Astrocyte of the spinal cord (primary cell): ENCODE measurements around the gene CRTAP.

Source experiments
- DNase-seq: peaks from one replicate; pipeline ENCODE4 v3.0.0; 2011; ENCODE audit warnings: low read depth, low spot score
- H3K4me3 ChIP-seq: 2 replicates; pipeline ENCODE4 v1.5.1; 2011; ENCODE audit warnings: low read depth, mild to moderate bottlenecking, low read length, moderate library complexity
- in situ Hi-C: cut with HindIII; loops from 2 replicates; pipeline ENCODE4 v1.10.0; 2017; ENCODE audit warnings: low sequenced_read_pairs
- TF ChIP-seq, protein P1 (sequence below): IDR thresholded peaks from 2 replicates; pipeline ENCODE4 v1.5.1; 2012; ENCODE audit warnings: low read depth, mild to moderate bottlenecking, low read length, inconsistent platforms

CRTAP gene

DNA sequence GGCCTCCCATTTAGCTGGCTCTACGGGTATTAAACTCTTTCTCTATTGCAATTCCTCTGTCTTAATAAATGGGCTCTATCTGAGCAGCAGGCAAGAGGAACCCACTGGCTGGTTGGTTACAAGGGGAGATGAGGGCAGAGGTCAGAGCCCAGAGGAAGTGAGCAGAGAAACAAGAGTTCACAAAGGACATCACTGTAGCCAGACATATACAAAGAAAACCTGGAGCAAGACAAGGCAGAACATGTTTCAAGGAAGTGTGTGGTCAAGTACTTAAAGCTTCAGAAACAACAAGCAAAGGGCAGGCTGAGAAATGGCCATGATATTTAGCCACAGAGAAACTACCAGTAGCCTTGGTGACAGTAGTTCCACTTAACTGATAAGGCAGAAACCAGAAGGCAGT is 80.5 kb downstream of the CRTAP start:
- no peak overlapping the region for H3K4me3 ChIP-seq
- TF ChIP-seq, protein P1, sequence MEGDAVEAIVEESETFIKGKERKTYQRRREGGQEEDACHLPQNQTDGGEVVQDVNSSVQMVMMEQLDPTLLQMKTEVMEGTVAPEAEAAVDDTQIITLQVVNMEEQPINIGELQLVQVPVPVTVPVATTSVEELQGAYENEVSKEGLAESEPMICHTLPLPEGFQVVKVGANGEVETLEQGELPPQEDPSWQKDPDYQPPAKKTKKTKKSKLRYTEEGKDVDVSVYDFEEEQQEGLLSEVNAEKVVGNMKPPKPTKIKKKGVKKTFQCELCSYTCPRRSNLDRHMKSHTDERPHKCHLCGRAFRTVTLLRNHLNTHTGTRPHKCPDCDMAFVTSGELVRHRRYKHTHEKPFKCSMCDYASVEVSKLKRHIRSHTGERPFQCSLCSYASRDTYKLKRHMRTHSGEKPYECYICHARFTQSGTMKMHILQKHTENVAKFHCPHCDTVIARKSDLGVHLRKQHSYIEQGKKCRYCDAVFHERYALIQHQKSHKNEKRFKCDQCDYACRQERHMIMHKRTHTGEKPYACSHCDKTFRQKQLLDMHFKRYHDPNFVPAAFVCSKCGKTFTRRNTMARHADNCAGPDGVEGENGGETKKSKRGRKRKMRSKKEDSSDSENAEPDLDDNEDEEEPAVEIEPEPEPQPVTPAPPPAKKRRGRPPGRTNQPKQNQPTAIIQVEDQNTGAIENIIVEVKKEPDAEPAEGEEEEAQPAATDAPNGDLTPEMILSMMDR: no peak

DNA sequence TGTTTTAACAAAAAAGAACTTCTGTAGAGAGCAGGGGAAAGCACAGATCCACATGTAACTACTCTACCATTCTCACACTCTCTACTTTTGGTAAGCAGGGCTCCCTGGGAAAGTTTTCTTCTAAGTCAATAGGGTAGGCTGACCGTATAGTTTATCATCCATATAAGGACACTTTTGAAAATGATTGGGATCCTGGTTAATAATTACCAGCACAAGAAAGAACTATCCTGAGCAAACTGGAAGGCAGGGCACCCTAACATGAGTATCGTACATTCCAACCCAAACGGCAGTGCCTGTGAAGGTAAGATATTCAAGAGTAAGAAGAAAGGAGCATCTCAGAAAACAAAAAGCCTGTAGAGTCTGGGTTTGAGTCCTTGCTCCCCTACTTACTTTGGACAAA is 82.7 kb downstream of the CRTAP start:
- in situ Hi-C loops: no loop called here
- DNase-seq: no peak

More for the DNA sequence above, 80.5 kb downstream of the CRTAP start:
- DNase-seq: no peak
- in situ Hi-C loops: no loop called here

More for the DNA sequence above, 82.7 kb downstream of the CRTAP start:
- TF ChIP-seq, protein P1: no peak
- no peak overlapping the region for H3K4me3 ChIP-seq
